NCI-H748 (cell line): ENCODE results near the gene MAML1.

Source experiments
- DNase-seq: peaks from one replicate; lab custom pipeline; 2025; ENCODE audit not compliant: unreplicated experiment; lab: John Stamatoyannopoulos, UW

Gene MAML1

DNA sequence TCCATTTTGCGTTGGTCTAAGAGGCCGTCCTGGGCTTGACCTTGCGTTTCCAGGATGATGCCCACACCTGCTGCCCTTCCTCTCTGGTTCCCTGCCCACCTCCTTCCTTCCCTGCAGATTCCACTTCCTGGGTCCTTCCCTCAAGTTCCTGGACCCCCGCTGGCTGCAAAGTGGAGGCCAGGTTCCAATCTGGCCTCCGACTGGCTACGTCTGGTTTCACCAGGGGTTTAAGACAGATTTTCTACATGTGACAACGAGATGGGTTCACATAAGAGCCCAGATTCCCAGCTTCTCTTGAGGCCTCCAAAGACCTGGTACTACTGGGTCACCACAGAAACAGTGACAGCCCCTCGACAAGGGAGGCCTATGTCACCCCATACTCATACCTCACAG is 71.9 kb downstream of the MAML1 start:
- DNase-seq, result no peak

DNA sequence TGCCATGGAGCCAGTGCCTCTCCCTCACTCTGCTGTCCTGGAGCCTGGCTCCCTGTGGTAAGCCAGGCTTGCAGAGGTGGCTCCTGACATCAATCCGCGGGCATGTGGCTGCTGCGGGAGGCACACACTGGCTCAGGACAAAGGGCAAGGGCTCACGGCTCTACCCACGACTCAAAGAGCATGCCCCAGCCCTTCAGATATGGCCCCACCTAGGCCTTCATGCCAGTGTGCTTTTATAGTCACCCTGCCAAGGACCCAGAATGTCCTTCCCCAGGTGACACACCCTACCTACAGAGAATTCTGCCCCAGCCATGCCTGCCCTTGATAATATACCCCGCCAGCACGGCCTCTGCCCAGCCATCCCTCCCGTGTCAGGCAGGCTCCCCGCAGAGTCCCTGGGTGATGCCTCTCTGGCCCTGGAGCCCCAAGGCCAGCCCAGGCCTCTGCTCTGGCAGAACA is 72.5 kb downstream of the MAML1 start:
- no peak for DNase-seq

DNA sequence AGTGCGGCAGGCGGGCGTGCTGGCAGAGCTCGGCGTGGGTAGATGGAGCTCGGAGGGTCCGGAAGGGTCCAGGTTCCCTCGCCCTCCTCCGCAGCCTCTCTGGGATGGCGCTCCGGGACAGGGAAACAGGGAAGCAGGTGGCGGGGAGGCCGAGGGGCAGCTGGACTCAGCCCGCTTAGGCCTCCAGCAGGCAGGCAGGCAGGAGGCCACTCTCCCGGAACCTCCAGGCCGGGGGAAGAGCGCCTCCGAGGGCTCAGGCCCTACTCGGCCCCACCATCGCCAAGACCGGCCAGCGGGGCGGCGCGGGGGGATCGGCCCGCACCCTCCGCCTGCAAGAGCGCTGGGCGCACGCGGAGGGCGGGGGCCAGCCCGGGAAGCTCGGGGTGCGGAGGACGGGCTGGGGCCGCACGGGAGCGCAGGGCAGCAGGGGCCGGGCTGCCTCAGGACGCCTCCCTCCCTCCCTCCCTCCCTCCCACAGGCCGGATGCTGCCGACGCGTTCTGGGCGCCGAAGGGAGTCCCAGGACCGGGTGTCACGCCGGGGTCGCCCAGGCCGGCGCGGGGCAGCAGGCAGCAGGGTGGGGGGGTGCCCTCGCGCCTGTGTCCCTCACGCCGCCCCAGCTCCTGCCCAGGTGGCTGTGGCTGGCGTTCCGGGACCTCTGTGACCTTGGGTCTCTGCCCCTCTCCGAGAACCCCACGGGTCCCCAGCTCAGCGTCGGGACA is 73.1 kb downstream of the MAML1 start:
- DNase-seq, result peak; percentile 44

DNA sequence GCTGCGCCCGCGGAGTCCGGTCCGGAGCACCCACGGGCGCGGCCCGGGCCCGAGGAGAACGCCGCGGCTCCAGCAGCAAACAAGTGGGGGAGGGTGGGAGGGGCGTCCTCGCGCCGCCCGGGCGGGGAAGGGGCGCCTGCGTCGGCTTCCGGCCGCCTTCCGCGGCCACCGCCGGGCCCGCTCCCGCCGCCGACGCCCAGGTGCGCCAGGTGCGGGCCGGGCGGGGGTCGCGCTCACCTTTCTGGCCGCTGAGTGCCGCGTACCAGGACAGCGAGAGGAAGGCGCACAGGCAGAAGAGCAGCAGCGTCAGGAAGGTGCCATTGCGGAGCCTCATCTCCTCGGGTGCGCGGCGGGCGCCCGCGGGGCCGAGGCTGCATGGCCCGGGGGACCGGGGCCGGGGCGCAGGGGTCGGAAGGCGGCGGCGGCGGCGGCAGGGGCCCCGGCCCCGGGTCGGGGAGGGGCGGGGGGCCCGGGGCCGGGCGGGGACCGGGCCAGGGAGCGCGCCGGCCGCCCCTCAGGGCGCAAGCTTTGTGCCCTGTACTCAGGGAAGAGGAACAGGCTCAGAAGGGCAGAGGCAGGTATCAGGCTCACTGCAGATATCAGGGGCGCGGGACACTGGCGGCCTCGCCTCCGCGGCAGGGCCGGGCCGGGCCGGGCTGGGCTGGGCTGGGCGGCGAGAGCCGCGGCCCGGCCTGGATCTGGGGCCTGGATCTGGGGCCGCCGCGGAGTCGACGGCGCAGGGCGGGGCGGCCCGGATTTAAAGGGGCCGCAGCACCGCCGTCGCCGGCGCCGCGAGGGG is 73.8 kb downstream of the MAML1 start, which contains the start of gene MGAT4B:
Gene MGAT4B (minus strand): TSS at position 617 of the 799 bp plus-strand sequence. CDS start 283 bp downstream, at position 334.
- DNase-seq, result peak; percentile 69

DNA sequence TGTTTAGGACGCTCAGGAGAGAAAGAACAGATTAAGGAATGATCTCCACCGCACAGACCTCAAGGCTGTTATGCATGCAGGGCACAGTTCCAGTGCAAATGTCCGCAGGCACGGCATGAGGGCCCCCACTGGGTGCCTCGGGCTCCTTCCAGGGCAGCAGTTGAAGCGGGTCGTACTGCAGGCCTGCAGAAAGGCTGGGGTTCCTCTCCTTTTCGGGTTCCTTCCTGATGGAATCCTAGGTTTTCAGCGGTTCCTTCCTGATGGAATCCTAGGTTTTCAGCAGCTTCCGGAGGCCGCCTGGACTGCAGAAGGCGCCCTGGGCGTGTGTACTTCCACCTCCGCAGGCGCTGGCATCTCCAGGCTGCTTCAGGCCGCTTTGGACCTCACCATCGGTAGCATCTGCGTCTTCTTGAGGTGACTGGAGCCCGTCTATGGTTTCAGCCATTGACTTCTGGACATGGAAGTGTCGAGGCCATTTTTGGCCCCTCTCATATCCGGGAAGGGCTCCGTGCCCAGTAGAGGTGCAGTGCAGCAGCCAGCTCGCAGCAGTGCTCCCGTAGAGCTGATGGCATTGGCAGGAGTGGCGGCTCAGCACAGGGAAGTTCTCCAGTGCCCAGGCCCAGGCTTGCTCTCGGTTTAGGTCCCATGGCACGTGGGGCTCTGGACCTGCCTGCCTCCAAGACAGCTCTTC is 79.7 kb downstream of the MAML1 start:
- no peak for DNase-seq

DNA sequence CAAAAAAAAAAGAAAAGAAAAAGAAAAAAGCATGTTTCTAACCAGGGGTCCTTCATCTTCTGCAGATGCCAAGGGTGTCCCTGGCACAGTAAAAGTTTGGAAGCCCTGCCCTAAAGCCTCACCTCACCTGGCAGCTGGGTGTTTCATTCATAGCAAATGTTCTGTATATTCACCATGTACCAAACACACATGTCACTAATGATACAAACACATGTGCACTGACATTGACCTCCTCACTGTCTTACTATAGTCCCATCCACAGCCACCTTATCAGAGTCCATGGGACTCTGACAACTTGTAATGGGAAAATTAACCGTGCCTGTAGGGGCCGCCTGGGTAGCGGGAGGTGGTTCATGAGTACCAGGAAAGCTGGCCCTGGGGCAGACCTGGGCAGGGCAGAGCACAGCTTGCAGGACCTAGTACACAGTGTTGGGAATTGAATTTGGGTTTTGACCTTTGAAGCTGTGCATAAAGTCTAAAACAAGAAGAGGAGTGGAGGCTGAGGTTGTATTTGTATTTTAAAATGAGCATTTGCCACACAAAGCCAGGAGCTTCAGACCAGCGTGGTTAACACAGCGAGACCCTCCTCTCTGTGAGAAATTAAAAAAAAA is 80.5 kb downstream of the MAML1 start:
- DNase-seq, result no peak

DNA sequence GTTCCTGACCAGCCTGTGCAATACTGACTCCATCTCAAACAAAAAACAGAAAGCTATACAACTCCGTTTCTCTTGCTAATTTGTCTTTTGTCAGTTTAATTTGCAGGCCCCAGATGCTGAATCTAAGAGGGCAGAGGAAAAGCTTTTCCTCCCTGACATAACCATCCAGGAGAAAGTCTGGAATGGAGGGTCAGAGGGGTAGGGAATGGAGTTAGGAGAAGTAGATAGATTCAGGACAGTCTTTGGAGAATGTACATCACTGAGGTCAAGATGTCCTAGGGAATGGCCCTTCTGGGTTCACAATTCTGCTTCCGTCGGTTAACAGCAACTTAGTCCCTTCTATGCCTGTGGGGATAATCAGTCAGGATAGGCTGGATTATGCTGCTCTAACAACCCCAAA is 81.5 kb downstream of the MAML1 start:
- no peak for DNase-seq

DNA sequence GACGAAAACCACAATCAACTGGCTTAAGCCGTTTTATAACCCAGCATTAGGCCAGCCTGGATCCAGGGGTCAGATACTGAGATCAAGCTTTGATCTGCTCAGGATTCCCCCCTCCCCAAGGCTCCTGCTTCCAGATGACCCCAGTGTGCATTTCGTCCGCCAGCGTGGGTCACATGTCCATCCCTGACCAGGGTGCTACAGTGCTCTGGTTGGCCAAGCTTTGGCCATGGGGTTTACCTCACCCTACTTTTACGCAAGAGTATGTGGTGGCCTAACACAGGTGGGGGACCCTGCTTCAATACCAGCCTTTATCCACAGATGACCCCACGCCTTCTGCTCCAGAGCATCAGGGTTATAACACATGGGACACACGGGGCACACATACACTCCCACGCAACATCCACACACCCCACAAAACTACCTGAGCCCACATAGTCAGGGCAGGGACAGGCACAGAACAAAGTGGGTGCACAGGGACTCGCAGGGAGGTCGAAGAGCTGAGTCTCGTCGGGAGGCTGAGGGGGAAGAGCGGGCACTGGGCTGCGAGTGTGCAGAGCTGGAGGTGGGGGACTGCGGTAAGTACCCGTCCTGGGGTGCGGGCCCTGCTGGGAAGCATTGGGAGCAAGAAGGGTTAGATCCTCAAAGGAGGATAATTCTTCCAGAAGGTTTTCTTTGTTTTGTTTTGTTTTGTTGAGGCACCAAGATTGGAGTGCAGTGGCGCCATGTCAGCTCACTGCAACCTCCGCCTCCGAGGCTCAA is 83.0 kb downstream of the MAML1 start:
- DNase-seq, result no peak

DNA sequence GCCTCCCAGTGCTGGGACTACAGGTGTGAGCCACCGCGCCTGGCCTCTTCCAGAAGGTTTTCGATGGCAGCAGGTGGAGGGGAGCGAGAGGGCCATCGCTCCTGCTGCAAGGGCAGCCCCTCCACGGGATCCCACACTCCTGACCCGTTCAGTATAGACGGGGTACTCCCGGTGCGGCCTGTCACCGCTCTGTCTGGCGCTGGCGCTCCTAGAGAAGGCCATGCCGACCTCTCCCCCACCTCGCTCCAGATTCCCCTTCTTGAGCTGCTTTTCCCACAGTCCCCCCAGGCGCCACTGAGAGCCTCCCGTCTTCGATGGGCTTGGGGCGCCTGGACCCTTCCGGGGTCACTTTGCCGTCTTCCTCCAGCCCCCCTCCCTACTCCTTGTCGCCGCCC is 83.8 kb downstream of the MAML1 start:
- DNase-seq, result no peak

DNA sequence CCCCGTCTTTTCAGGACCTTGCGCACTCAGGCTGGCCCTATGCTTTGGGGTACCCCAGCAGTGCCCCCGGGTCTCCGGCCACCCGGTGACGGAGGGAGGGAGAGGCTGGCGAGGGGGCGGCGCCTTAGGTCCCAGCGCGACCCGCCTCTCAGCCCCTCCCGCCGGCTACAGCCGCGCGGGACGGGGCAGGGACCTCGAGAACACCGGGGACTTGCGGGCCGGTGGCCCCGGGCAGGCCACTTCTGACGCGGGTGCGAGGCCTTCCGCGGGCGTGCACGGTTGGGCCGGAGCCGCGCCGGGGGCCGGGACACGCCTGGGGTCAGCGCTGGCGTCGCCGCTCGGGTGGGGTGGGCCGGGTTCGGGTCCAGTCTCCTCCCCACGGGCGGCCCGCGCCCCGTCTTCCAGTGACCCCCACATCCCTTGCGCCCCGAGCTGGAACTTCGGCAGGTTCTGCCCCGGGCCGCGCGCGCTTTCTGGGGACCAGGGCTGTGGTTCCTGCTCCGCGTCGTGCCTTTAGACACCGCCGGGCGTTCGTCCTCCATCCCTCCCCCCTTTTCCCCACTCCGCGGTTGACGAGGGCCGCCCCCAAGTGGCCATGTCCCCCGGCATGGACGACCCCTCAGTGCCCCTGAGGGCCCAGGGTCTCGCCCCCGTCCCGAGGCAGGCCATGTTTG is 84.3 kb downstream of the MAML1 start:
- DNase-seq, result no peak

DNA sequence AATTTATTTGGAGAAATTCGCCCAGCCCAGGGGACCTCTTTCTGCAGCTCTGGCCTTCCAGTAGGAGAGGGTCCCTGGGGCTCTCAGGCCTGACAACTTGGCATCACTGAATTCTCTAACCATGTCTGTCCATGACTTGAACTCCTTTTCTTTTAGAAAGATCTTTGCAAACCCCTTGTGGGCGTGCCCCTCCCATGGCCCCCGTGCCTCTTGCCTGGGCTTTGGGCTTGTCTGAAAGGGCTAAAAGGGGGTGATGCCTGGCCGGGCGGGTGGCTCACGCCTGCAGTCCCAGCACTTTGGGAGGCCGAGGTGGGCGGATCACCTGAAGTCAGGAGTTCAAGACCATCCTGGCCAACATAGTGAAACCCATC is 84.8 kb downstream of the MAML1 start:
- no peak for DNase-seq

DNA sequence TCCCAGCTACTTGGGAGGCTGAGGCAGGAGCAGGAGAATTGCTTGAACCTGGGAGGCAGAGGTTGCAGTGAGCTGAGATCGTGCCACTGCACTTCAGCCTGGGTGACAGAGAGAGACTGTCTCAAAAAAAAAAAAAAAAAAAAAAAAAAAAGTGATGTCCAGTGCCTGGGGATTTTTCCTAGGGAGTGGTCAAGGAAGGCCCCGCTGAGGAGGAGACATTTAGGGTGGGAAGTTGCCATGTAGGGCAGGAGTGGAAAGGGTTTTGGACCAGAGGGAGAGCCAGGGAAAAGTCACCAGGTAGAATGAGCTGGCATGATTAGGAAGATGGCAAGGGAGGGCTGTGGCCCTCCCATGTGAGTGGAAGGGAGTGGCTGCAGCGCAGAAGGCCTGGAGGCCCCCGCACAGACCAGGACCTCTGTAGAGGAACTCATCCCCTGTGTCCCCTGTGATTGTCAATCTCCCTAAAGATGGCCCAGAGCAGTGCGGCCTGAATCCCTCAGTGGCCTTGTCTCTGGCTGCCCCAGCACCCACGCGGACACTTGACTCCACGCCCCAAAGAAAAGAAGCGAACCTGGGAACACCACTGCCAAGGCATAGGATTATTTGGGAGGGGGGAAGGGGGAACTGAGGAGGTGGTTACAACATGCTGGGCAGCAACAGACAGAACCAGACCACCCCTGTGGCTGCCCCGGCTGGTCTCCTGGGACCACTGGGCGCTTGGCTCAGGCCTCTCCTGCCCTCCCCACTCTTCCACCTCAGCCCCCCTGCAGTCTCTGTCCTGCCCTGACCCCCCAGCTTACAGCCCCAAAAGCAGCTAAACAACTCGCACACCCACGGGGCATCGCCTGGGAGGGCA is 85.5 kb downstream of the MAML1 start:
- no peak for DNase-seq

DNA sequence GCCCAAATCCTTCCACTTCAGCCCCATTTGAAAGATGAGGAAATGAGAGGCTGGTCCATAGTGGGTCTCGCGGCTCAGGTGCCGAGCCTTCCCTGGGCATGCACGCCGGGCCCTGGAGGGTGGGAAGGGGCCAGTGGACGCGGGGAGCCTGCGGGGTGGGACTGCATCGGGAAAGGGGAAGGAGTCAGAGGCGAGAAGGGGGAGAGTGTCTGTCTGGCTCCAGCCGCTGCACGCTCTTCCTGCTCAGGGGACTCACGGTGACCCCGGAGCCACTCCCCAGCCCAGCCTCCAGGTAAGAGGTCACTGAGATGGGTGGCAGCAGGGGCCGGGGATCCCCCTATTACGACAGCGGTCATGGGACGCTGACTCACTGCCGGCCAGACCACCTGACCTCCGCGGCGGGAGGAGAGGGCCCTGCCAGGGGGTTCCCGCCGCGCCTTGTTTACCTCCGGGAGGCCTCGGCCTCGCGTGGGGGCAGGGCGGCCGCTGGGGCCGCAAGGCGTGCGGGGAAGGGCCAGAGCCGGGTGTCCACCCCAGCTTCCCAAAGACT is 86.2 kb downstream of the MAML1 start:
- peak; percentile 85 for DNase-seq

DNA sequence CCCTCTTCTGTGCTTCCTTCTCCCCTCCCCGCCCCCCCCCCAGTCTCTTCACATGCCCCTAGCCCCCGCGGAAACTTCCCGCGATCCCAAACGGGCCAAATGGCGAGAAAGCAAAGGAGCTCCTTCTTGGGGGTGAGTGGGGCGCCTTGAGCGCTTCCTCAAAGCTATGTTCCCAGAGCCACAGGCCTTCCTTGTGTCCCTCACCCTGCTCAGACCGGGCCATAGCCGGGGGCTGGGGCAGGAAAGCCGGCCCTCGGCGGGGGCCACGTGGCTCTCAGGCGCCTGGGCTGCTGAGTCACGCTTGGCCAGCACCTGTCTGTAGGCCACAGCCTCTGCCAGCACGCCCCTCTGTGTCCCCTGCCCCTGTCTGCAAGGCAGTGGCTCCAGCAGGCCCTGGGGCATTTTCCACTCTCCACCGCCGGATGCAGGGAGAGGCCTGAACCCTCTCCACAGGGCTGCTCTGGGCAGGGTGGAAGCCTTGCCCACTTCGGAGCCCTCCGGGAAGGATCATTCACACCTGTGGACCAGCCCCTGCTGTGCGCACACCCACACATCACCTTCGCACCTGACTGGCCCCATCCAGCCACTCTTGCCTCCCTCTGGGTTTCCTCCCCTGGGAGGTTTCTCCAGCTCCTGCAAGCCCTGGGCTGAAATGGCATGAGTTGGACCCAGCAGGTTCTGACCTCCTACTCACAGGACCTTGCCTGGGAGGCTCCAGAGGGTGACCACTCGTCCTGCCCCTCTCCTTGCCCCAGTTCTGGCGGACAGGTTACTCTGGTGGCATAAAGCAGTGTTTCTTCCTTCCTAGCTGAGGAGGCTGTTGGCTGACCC is 86.9 kb downstream of the MAML1 start:
- DNase-seq, result peak; percentile 72

DNA sequence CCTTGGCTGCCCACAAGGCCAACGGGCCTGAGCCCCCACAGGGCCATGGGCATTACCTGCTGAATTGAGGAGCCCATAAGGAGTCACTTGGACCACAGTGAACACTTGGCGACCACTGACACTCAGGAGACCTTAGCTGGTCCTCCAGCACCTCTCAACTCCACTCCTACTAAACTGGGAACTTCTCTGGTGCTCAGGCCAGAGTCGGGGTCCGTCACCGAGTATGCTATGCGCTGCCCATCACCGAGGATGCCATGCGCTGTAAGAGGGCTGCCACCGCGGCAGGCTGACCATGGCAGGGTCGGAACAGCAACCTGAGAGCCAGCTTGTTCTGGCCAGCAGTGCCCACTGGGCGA is 87.5 kb downstream of the MAML1 start:
- peak; percentile 49 for DNase-seq

DNA sequence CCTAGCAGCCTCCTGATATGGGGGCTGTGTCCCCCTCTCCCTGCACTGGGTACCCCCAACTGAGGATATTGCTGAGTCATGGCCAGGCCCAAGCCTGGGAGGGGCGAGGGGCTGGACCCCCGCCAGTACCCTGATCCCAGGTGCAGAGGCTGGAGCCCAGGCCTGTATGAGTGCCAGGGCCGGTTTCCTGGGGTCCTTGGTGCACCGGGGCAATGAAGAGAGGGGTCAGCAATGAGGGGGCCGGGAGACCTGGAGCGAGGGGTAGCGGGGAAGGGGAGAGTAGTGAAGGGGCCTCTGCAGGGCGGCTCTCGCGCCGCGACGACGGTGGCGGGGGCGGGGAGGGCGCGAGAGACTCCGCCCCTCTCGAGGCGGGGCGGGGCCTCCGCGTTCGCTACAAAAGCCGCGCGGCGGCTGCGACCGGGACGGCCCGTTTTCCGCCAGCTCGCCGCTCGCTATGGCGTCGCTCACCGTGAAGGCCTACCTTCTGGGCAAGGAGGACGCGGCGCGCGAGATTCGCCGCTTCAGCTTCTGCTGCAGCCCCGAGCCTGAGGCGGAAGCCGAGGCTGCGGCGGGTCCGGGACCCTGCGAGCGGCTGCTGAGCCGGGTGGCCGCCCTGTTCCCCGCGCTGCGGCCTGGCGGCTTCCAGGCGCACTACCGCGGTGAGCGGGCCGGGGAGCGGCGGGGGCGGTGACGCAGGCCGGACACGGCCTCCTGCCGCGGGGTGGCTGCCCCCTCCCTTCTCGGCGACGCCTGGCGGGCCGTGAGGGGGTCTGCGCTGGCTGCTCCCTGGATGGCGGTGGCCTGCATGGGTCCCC is 88.1 kb downstream of the MAML1 start, which contains the start of gene SQSTM1:
Gene SQSTM1 (plus strand): TSS at position 423 of the 815 bp plus-strand sequence. CDS start 32 bp downstream, at position 455.
- peak; percentile 83 for DNase-seq
